ENCODE measurements around the gene LOXL3. TPM values are rescaled to one million over a fixed set of nuclear protein-coding genes. Genes with fewer than 3 reads are reported as not detected.

Gene LOXL3
- polyA plus RNA-seq, 1 donor: 3.6 TPM

- no peak for DNase-seq
- H3K9me3 ChIP-seq (ENCODE audit: control insufficient read depth, low read depth, low read length): peaks cover 15% of the 10 kb centered on the region
- H3K27ac ChIP-seq (ENCODE audit: low read length): no peak overlapping the region
- H3K36me3 ChIP-seq (ENCODE audit: control insufficient read depth, insufficient read depth, low read length): no peaks in the 10 kb centered on the region
- no peak overlapping the region for H3K4me3 ChIP-seq (ENCODE audit: low read length)
- H3K4me1 ChIP-seq (ENCODE audit: control insufficient read depth, insufficient read depth, low read length): peaks cover 14% of the 10 kb centered on the region
- H3K27me3 ChIP-seq (ENCODE audit: control insufficient read depth, insufficient read depth, low read length): peaks cover 92% of the 10 kb centered on the region
Observed at GRCh38 chr2:74551530-74551929, 2.2 kb downstream of the LOXL3 start.

DNA sequence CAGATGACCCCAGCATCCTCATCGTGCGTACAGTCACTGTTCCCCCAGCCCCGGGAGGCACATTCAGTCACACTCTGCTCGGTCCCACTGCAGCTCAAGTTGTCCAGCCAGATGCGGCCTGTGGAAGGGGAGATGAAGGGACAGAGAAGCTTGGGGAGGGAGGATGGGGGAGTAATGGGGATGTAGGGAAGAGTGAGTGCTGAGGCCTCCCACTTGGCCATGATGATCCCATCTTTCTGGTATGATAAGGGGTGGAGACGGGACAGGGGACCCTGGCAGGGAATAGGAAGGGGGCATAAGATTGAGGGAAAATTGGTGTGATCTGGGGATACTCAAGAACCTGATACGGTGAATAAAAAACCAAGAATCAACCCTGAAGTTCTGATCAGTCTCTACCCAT lies 3.5 kb downstream of the LOXL3 start:
- Histone ChIP-seq H3K36me3 (ENCODE audit: control insufficient read depth, insufficient read depth, low read length) (no peaks in the 10 kb centered on the region), H3K4me1 (ENCODE audit: control insufficient read depth, insufficient read depth, low read length) (peaks cover 14% of the 10 kb centered on the region), H3K27me3 (ENCODE audit: control insufficient read depth, insufficient read depth, low read length) (peaks cover 86% of the 10 kb centered on the region), H3K27ac (ENCODE audit: low read length) (no peak overlapping the region), H3K9me3 (ENCODE audit: control insufficient read depth, low read depth, low read length) (peaks cover 14% of the 10 kb centered on the region), H3K4me3 (ENCODE audit: low read length) (no peak overlapping the region)
- 100% methylated on average over 1 of the region's 7 CpGs for WGBS (ENCODE audit: insufficient coverage, low lambda C conversion rate)
- DNase-seq: no peak

DNA sequence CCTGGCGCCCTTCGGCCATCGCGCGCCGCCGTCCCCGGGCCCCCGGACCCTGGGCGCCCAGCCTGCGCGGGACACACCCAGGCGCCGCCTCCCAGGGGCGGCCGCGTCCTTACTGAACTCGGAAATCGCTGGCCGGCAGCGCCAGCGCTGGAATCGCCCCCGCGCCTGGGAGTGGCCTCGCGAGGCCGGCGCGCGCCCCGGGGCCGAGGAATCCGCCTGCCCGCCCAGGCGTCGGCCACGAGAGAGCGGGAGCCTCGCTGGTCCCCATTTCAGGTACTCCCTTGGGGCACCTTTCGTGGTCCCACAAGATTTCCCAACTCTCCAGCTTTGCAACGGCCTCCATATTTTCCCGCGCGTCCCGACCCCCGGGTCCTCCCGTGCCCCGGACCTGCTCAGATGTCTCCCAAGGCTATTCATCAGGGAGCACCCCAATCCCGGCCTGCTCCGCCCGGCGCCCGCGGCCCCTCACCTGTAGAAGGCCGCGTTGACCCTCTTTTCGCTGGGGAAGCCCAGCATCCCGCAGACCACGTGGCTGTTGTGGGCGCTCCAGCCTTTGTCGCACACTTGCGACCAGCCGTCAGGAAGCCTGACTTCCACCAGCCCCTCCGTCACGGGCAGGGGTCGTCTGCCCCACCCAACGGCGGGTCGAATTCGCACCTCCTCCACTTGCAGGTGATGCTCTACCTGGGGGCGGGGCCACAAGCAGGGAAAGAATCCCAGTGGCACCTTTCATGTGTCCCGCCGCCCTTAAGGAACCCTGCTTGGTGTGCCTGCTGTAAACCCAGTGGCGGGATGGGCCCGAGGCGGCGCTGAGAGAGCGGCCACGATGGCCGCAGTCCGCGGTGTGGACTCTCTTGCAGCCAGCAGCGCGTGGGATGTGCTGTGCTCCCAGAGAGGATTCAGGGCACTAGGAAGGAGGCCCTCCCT lies 4.6 kb downstream of the LOXL3 start:
- WGBS (ENCODE audit: insufficient coverage, low lambda C conversion rate): no CpG with 5 or more reads among the region's 85 CpGs
- peak overlapping the region; percentile 54 for H3K4me3 ChIP-seq (ENCODE audit: low read length)
- peaks cover 6% of the 10 kb centered on the region for H3K9me3 ChIP-seq (ENCODE audit: control insufficient read depth, low read depth, low read length)
- peaks cover 76% of the 10 kb centered on the region for H3K27me3 ChIP-seq (ENCODE audit: control insufficient read depth, insufficient read depth, low read length)
- H3K4me1 ChIP-seq (ENCODE audit: control insufficient read depth, insufficient read depth, low read length): peaks cover 14% of the 10 kb centered on the region
- no peak overlapping the region for H3K27ac ChIP-seq (ENCODE audit: low read length)
- peak; percentile 48 to 81 for DNase-seq
- no peaks in the 10 kb centered on the region for H3K36me3 ChIP-seq (ENCODE audit: control insufficient read depth, insufficient read depth, low read length)

GRCh38 chr2:74548285-74548899 lies 5.3 kb downstream of the LOXL3 start:
- Histone ChIP-seq H3K9me3 (ENCODE audit: control insufficient read depth, low read depth, low read length) (peaks cover 6% of the 10 kb centered on the region), H3K4me1 (ENCODE audit: control insufficient read depth, insufficient read depth, low read length) (peaks cover 14% of the 10 kb centered on the region), H3K4me3 (ENCODE audit: low read length) (peak overlapping the region; percentile 28), H3K27ac (ENCODE audit: low read length) (no peak overlapping the region), H3K36me3 (ENCODE audit: control insufficient read depth, insufficient read depth, low read length) (no peaks in the 10 kb centered on the region), H3K27me3 (ENCODE audit: control insufficient read depth, insufficient read depth, low read length) (peaks cover 69% of the 10 kb centered on the region)
- 80% methylated on average over 1 of the region's 26 CpGs for WGBS (ENCODE audit: insufficient coverage, low lambda C conversion rate)
- no peak for DNase-seq

GRCh38 chr2:74546004-74546403 lies 7.7 kb downstream of the LOXL3 start:
- Histone ChIP-seq H3K27ac (ENCODE audit: low read length) (no peak overlapping the region), H3K9me3 (ENCODE audit: control insufficient read depth, low read depth, low read length) (peaks cover 6% of the 10 kb centered on the region), H3K4me3 (ENCODE audit: low read length) (no peak overlapping the region), H3K4me1 (ENCODE audit: control insufficient read depth, insufficient read depth, low read length) (peaks cover 14% of the 10 kb centered on the region), H3K27me3 (ENCODE audit: control insufficient read depth, insufficient read depth, low read length) (peaks cover 46% of the 10 kb centered on the region), H3K36me3 (ENCODE audit: control insufficient read depth, insufficient read depth, low read length) (no peaks in the 10 kb centered on the region)
- DNase-seq: no peak
- 81% methylated on average over 3 of the region's 3 CpGs for WGBS (ENCODE audit: insufficient coverage, low lambda C conversion rate)

- Histone ChIP-seq H3K36me3 (ENCODE audit: control insufficient read depth, insufficient read depth, low read length) (no peaks in the 10 kb centered on the region), H3K27me3 (ENCODE audit: control insufficient read depth, insufficient read depth, low read length) (peaks cover 37% of the 10 kb centered on the region), H3K4me1 (ENCODE audit: control insufficient read depth, insufficient read depth, low read length) (peaks cover 10% of the 10 kb centered on the region), H3K4me3 (ENCODE audit: low read length) (no peak overlapping the region), H3K27ac (ENCODE audit: low read length) (no peak overlapping the region), H3K9me3 (ENCODE audit: control insufficient read depth, low read depth, low read length) (peaks cover 5% of the 10 kb centered on the region)
- no peak for DNase-seq
- 100% methylated on average over 1 of the region's 3 CpGs for WGBS (ENCODE audit: insufficient coverage, low lambda C conversion rate)
Observed at GRCh38 chr2:74544634-74545033, 9.1 kb downstream of the LOXL3 start.

- Histone ChIP-seq H3K9me3 (ENCODE audit: control insufficient read depth, low read depth, low read length) (no peaks in the 10 kb centered on the region), H3K27ac (ENCODE audit: low read length) (no peak overlapping the region), H3K4me1 (ENCODE audit: control insufficient read depth, insufficient read depth, low read length) (no peaks in the 10 kb centered on the region), H3K4me3 (ENCODE audit: low read length) (no peak overlapping the region), H3K36me3 (ENCODE audit: control insufficient read depth, insufficient read depth, low read length) (no peaks in the 10 kb centered on the region), H3K27me3 (ENCODE audit: control insufficient read depth, insufficient read depth, low read length) (peaks cover 40% of the 10 kb centered on the region)
- WGBS (ENCODE audit: insufficient coverage, low lambda C conversion rate): no CpG with 5 or more reads among the region's 1 CpG
- DNase-seq: no peak
Observed at GRCh38 chr2:74542978-74543377, 10.8 kb downstream of the LOXL3 start.

DNA sequence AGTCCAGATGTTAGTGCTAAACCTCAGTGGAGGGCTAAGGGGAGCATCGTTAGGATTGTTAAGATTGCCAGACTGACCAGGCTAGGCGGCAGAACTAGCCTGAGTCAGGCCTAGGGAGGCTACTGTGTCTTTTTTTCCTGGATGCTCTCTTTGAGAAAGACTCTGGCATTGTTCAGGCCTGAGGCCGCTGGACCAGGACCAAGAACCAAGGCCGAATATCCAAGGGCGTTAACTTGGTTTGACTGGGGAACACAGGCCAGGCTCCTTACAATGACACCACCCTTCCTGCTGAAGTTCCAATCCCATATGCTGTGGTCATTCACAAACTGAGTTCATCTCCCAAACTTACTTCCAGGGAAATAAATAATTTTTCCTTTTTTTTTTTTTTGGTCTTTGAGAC lies 13.5 kb downstream of the LOXL3 start:
- no peak for DNase-seq
- no peaks in the 10 kb centered on the region for H3K9me3 ChIP-seq (ENCODE audit: control insufficient read depth, low read depth, low read length)
- no peak overlapping the region for H3K4me3 ChIP-seq (ENCODE audit: low read length)
- H3K36me3 ChIP-seq (ENCODE audit: control insufficient read depth, insufficient read depth, low read length): no peaks in the 10 kb centered on the region
- H3K4me1 ChIP-seq (ENCODE audit: control insufficient read depth, insufficient read depth, low read length): no peaks in the 10 kb centered on the region
- no CpG with 5 or more reads among the region's 5 CpGs for WGBS (ENCODE audit: insufficient coverage, low lambda C conversion rate)
- peaks cover 38% of the 10 kb centered on the region for H3K27me3 ChIP-seq (ENCODE audit: control insufficient read depth, insufficient read depth, low read length)
- no peak overlapping the region for H3K27ac ChIP-seq (ENCODE audit: low read length)

DNA sequence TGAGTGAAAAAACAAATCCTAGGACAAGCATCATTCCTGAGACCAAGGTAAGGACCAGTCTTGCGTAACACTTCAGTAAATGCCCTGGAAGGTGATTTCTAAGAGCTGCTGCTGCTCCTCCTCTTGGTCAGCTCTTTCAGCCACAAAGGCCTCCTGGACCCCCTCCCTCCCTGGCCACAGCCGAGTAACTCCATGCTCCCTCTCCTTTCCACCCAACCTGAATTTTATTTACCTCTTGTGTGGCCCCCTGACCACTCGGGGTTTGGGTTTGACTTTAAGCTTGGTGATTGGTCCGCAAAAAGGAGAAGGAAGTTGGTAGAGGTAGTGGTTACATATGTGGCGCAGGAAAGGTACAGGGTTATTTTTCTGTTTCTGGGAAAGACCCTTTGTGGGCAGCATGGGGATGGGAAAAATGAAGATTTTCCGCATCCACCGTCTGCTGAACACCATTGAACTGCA lies 14.8 kb downstream of the LOXL3 start:
- H3K27ac ChIP-seq (ENCODE audit: low read length): no peak overlapping the region
- H3K9me3 ChIP-seq (ENCODE audit: control insufficient read depth, low read depth, low read length): no peaks in the 10 kb centered on the region
- H3K4me1 ChIP-seq (ENCODE audit: control insufficient read depth, insufficient read depth, low read length): no peaks in the 10 kb centered on the region
- H3K27me3 ChIP-seq (ENCODE audit: control insufficient read depth, insufficient read depth, low read length): peaks cover 38% of the 10 kb centered on the region
- 40% methylated on average over 1 of the region's 7 CpGs for WGBS (ENCODE audit: insufficient coverage, low lambda C conversion rate)
- DNase-seq: no peak
- H3K36me3 ChIP-seq (ENCODE audit: control insufficient read depth, insufficient read depth, low read length): no peaks in the 10 kb centered on the region
- no peak overlapping the region for H3K4me3 ChIP-seq (ENCODE audit: low read length)

- H3K4me3 ChIP-seq (ENCODE audit: low read length): no peak overlapping the region
- H3K27me3 ChIP-seq (ENCODE audit: control insufficient read depth, insufficient read depth, low read length): peaks cover 38% of the 10 kb centered on the region
- DNase-seq: no peak
- H3K36me3 ChIP-seq (ENCODE audit: control insufficient read depth, insufficient read depth, low read length): peaks cover 8% of the 10 kb centered on the region
- no peaks in the 10 kb centered on the region for H3K4me1 ChIP-seq (ENCODE audit: control insufficient read depth, insufficient read depth, low read length)
- no peak overlapping the region for H3K27ac ChIP-seq (ENCODE audit: low read length)
- no CpG with 5 or more reads among the region's 4 CpGs for WGBS (ENCODE audit: insufficient coverage, low lambda C conversion rate)
- H3K9me3 ChIP-seq (ENCODE audit: control insufficient read depth, low read depth, low read length): no peaks in the 10 kb centered on the region
Observed at GRCh38 chr2:74537140-74537539, 16.6 kb downstream of the LOXL3 start.

Data from large intestine (tissue), 3 donors.